Spleen (tissue), 11 donors: ENCODE measurements around the gene ASZ1. TPM values are rescaled to one million over a fixed set of nuclear protein-coding genes. Genes with fewer than 3 reads are reported as not detected.

Experiments used
- DNase-seq: peaks from one replicate; pipeline ENCODE4 v3.0.0-alpha.2; 2020
- H3K27ac ChIP-seq, 8 donors: fragments of 200-600 bp; sonication (generic) in 7 of 8; 1 replicate in 4 of 8; 2 replicates in 4 of 8; pipeline versions ENCODE4 v1.5.0 to v1.8.0; 2016 to 2021; ENCODE audit warnings: inconsistent platforms in 4 of 8, mild to moderate bottlenecking in 4 of 8, moderate library complexity in 1 of 8
- H3K27me3 ChIP-seq, 7 donors: fragments of 200-600 bp; sonication (generic) in 6 of 7; replicated peaks in 1 of 7; 1 replicate in 4 of 7; 2 replicates in 3 of 7; pipeline versions ENCODE4 v1.5.0 to v1.8.0; 2016 to 2021; ENCODE audit warnings: inconsistent platforms in 3 of 7, mild to moderate bottlenecking in 1 of 7
- H3K36me3 ChIP-seq, 6 donors: fragments of 200-600 bp; sonication (generic) in 5 of 6; 1 replicate in 4 of 6; 2 replicates in 2 of 6; pipeline versions ENCODE4 v1.5.0 to v1.8.0; 2016 to 2021; ENCODE audit warnings: inconsistent platforms in 2 of 6
- H3K4me1 ChIP-seq, 6 donors: fragments of 200-600 bp; sonication (generic) in 5 of 6; 1 replicate in 3 of 6; 2 replicates in 3 of 6; pipeline versions ENCODE4 v1.5.0 to v1.8.0; 2016 to 2021; ENCODE audit warnings: inconsistent platforms in 3 of 6
- H3K4me3 ChIP-seq, 8 donors: fragments of 200-600 bp; sonication (generic) in 7 of 8; 1 replicate in 4 of 8; 2 replicates in 4 of 8; pipeline versions ENCODE4 v1.5.0 to v1.8.0; 2016 to 2021; ENCODE audit warnings: inconsistent platforms in 4 of 8, mild to moderate bottlenecking in 4 of 8, moderate library complexity in 2 of 8
- H3K9me3 ChIP-seq, 8 donors: fragments of 200-600 bp; sonication (generic) in 7 of 8; 1 replicate in 4 of 8; 2 replicates in 4 of 8; pipeline versions ENCODE4 v1.5.0 to v1.8.0; 2016 to 2021; ENCODE audit warnings: inconsistent platforms in 4 of 8
- CTCF ChIP-seq, 11 experiments: fragments of 200-600 bp in 7 of 11; fragments of 450-650 bp in 4 of 11; sonication (generic) in 4 of 11; IDR thresholded peaks in 8 of 11; conservative IDR thresholded peaks in 3 of 11; 1 replicate in 7 of 11; 2 replicates in 4 of 11; pipeline versions ENCODE4 v1.4.0 to v1.8.0; 2016 to 2021; ENCODE audit warnings: antibody characterized with exemption in 11 of 11, inconsistent platforms in 4 of 11, mild to moderate bottlenecking in 1 of 11
- POLR2A ChIP-seq, 3 donors: fragments of 450-650 bp; IDR thresholded peaks; one replicate each; pipeline ENCODE4 v1.5.1; 2017; ENCODE audit warnings: antibody characterized with exemption in 3 of 3, mild to moderate bottlenecking in 1 of 3
- POLR2AphosphoS5 ChIP-seq, 3 donors: sonication (generic); formaldehyde crosslinking; IDR thresholded peaks; one replicate each; pipeline ENCODE4 v1.5.1; 2017; ENCODE audit warnings: antibody characterized with exemption in 3 of 3
- WGBS, 5 donors: extraction: QIAGEN DNeasy Blood & Tissue Kit in 3 of 5; methylation state at CpG; one replicate each; pipeline versions ENCODE4 v1.1.5 to v1.1.7; 2013 to 2018; 5-methylcytosine and 5-hydroxymethylcytosine counted together
- intact Hi-C: fragments of 100-400 bp; cut with DNase I; formaldehyde crosslinking; loops from one replicate; pipeline ENCODE4 v1.15.0; 2023; ENCODE audit warnings: low total_unique reads
- polyA plus RNA-seq, 3 donors: library from polyadenylated mRNA; stranded (reverse); fragments of 200-250 nt; gene quantifications; one replicate each; pipeline ENCODE4 v1.2.1, GENCODE V29; 2013
- total RNA-seq, 7 donors: library from RNA; depleted of rRNA in 3 of 7; stranded (reverse); fragments of >200 nt in 3 of 7; fragmentation: NEBNext Ultra II Directional in 4 of 7; extraction: Animal tissue kit (Norgen Biotek cat#: 25700) in 4 of 7; gene quantifications; one replicate each; pipeline versions ENCODE4 v1.1.0 to v1.2.1, GENCODE V29; 2016 to 2021
- donor health status: healthy with polysubstance abuse.
- donor health status: DM: no; HTN: no; CAD: no; lungs with moderate emphysema.
- donor health status: DM: no; HTN: no; CAD: no.
- donor health status: Bipolar disorder and iron deficiency.
- donor health status: healthy.
- donor health status: DM: no; HTN: no; CAD: no.
- donor health status: DM: yes; HTN: yes; CAD: no.

Gene ASZ1
- total and polyA plus RNA-seq, 10 donors, result not detected

- DNase-seq, result no peak
- TF ChIP-seq CTCF (IDR thresholded peaks at IDR 0.05 in 8 of 11, conservative IDR thresholded peaks at IDR 0.05 in 3 of 11), result no peak
- TF ChIP-seq POLR2AphosphoS5 (IDR thresholded peaks at IDR 0.05), result no peak
- no peak for TF ChIP-seq POLR2A (IDR thresholded peaks at IDR 0.05)
- 51 to 81% (median 71%) methylated on average over 1 of the region's 1 CpG for WGBS, 5 donors
- H3K36me3 ChIP-seq, result no peaks in the 10 kb centered on the region
- no peaks in the 10 kb centered on the region for H3K4me1 ChIP-seq
- H3K27me3 ChIP-seq, result no peaks in the 10 kb centered on the region
- peaks cover 0 to 19% (median 11%) of the 10 kb centered on the region in 8 donors for H3K9me3 ChIP-seq
- no peak overlapping the region for H3K27ac ChIP-seq
- intact Hi-C loops, result no loop called here
- no peak overlapping the region for H3K4me3 ChIP-seq
These were observed 33.5 kb downstream of the ASZ1 start for GRCh38 chr7:117393781-117394180.

GRCh38 chr7:117389871-117390270 is 37.4 kb downstream of the ASZ1 start:
- Histone ChIP-seq H3K27ac (no peak overlapping the region), H3K4me1 (no peaks in the 10 kb centered on the region), H3K36me3 (no peaks in the 10 kb centered on the region), H3K27me3 (no peaks in the 10 kb centered on the region), H3K9me3 (peaks cover 0 to 27% (median 15%) of the 10 kb centered on the region in 8 donors), H3K4me3 (no peak overlapping the region)
- intact Hi-C loops, result loop anchor here (5.0 kb wide), 1 partner anchor 173 kb away; no protein-coding TSS in a partner anchor
- no peak for DNase-seq
- TF ChIP-seq CTCF (IDR thresholded peaks at IDR 0.05 in 8 of 11, conservative IDR thresholded peaks at IDR 0.05 in 3 of 11) (no peak), POLR2AphosphoS5 (IDR thresholded peaks at IDR 0.05) (no peak), POLR2A (IDR thresholded peaks at IDR 0.05) (no peak)
- WGBS, 5 donors, result 93 to 96% (median 95%) methylated on average over 3 of the region's 3 CpGs

- intact Hi-C loops, result loop anchor here (5.0 kb wide), 1 partner anchor 169 kb away; no protein-coding TSS in a partner anchor
- 78 to 90% (median 88%) methylated on average over 1 of the region's 1 CpG for whole genome bisulfite sequencing, 5 donors
These were observed 41.1 kb downstream of the ASZ1 start for GRCh38 chr7:117386110-117386706.

More at GRCh38 chr7:117386110-117386706, 41.1 kb downstream of the ASZ1 start:
- Histone ChIP-seq H3K27me3 (no peaks in the 10 kb centered on the region), H3K4me3 (no peak overlapping the region), H3K27ac (no peak overlapping the region), H3K36me3 (no peaks in the 10 kb centered on the region), H3K9me3 (peaks cover 0 to 27% (median 15%) of the 10 kb centered on the region in 8 donors), H3K4me1 (no peaks in the 10 kb centered on the region)
- DNase-seq, result no peak
- TF ChIP-seq POLR2AphosphoS5 (IDR thresholded peaks at IDR 0.05) (no peak), CTCF (IDR thresholded peaks at IDR 0.05 in 8 of 11, conservative IDR thresholded peaks at IDR 0.05 in 3 of 11) (no peak), POLR2A (IDR thresholded peaks at IDR 0.05) (no peak)
